Measurements from ENCODE around the gene RNF114.

DNA sequence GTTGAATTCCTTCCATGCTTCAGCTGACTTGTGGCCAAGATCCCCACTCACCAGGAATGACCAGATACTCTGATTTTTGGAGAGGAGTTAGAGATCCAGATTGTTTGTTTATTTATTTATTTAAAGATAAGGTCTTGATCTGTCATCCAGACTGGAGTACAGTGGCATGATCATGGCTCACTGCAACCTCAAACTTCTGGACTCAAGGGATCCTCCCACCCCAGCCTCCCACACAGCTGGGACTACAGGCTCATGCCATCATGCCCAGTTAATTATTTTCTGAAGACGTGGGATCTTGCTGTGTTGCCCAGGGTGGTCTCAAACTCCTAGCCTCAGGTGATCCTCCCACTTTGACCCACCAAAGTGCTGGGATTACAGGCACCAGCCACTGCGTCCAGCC is 16.7 kb upstream of the RNF114 start:
- TF ChIP-seq GATA2 (IDR thresholded peaks at IDR 0.05; ENCODE audit: low read depth, low read length) (no peak), GATA3 (IDR thresholded peaks at IDR 0.05; ENCODE audit: low read depth, low read length) (no peak)

Measured in SH-SY5Y (cell line).